HCEC 1CT (cell line): ENCODE data around the gene CD300LG.
A peak's percentile ranks its signal among the peaks of the same experiment; 100 is the strongest.
"Not testable (repeated sequence)": the region's sequence is repeated elsewhere in the genome, so short reads cannot be mapped to it uniquely, and the experiment has no call there.

Source experiments
- DNase-seq: peaks from one replicate; pipeline ENCODE4 v3.0.0-alpha.2; 2017

The CD300LG gene, protein sequence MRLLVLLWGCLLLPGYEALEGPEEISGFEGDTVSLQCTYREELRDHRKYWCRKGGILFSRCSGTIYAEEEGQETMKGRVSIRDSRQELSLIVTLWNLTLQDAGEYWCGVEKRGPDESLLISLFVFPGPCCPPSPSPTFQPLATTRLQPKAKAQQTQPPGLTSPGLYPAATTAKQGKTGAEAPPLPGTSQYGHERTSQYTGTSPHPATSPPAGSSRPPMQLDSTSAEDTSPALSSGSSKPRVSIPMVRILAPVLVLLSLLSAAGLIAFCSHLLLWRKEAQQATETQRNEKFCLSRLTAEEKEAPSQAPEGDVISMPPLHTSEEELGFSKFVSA

DNA sequence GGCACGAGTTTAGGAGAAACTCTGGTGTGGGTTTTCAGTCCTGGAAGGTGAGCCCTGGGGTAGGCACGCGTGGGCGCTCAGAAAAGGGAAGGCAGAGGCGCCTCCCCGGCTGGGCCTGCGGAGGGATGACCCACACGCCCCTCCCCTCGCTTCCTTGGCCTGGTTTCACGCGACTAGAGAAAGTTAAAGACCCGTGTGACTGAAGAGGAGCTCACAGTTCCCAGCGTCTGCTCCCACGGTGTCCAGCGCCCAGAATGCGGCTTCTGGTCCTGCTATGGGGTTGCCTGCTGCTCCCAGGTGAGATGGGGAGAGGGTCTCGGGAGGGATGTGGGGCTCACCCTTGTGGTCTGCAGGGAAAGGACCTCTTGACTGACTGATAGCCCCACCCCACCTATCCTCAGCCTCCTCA, at the start of gene CD300LG:
TSS of gene CD300LG (plus strand) at position 214 of the 409 bp plus-strand sequence. CDS start at position 255, 41 bp downstream.
- DNase-seq: no peak

DNA sequence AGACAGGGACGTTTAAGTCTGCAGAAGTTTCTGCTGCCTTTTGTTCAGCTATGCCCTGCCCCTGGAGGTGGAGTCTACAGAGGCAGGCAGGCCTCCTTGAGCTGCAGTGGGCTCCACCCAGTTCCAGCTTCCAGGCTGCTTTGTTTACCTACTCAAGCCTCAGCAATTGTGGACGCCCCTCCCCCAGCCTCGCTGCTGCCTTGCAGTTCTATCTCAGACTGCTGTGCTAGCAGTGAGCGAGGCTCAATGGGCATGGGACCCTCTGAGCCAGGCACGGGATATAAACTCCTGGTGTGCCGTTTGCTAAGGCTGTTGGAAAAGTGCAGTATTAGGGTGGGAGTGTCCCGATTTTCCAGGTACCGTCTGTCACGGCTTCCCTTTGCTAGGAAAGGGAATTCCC, 49.0 kb upstream of the CD300LG start:
- not testable (repeated sequence) for DNase-seq

DNA sequence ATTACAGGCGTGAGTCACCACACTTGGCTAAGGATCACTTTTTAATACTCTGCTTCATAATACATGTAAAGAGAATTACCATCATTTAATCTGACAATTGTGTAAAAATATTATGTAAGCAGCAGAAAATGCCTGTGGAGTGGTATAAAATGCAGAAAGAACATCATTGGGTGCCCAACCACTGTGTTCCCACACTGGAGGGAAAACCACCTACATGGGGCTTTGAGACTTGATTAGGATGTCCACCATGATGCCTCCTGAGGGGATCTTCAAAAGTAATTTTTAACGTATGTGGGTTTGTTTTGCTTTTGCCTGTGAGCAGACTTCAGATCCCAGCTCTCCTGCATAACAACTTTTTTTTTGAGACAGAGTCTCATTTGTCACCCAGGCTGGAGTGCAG, 47.9 kb upstream of the CD300LG start:
- no peak for DNase-seq

DNA sequence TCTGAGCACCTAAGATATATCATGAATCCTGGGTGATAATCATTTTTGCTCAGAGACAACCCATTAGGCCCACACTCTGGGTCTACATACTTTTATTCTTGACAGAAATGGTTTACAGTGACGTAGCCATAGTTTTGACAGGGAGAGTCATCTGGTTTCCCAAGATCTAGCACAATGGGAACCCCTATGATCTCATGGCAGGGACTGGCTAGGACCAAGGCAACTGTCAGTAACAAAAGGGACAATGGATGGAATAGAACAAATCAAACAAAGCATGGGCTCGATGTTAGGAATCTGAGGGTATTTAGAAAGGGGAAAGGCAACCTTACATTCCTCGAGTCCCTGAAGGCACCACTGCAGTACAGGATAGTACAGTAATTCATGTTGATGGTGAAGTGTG, 46.2 kb upstream of the CD300LG start:
- no peak for DNase-seq

DNA sequence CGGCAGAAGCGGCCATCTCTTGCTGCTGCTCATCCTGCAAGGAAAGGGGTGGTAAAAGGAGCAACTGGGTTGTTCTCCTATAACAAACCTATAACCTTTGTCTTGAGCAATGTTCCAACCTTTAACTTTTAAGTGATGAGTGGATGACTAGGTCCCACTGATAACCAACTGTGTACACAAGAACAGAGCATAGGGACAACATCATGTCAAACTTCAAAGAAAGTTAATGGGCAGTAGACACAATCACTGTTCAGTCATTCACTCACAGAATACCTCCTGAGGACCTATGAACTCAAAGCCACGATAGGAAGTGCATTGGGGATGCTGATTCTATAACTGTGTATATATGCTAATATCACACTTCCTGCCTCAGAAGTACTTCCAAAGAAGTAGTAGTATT, 45.1 kb upstream of the CD300LG start:
- DNase-seq: no peak

DNA sequence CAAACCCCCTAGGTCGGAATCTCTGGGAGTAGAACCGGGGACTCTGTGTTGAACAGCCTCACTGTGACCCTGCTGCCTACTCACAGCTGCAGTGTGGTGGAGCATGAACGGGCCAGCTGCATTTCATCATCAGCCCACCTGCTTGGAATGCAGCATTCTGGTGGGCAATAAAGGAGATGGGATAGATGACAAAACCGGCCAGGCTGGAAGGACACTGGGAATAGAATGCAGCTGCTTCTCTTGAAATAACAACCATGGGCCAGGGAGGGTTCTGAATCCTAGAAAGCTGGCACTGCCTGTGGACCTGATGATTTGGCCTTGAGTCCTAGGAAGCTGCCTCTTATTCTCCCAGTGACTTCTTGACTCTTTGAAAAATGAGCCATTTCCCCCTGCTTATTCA, 43.2 kb upstream of the CD300LG start:
- peak; percentile 41 for DNase-seq

DNA sequence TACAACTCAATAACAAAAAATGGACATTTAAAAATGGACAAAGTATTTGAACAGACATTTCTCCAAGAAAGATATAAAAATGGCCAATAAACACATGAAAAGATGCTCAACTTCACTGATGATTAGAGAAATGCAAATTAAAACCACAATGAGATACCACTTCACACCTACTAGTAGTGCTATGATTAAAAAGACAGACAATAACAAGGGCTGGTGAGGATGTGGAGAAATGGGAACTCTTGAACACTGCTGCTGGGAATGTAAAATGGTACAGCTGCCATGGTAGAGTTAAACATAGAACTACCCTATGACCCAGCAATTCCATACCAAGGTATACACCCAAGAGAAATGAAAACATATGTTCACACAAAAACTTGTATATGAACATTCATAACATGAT, 41.9 kb upstream of the CD300LG start:
- DNase-seq: no peak

DNA sequence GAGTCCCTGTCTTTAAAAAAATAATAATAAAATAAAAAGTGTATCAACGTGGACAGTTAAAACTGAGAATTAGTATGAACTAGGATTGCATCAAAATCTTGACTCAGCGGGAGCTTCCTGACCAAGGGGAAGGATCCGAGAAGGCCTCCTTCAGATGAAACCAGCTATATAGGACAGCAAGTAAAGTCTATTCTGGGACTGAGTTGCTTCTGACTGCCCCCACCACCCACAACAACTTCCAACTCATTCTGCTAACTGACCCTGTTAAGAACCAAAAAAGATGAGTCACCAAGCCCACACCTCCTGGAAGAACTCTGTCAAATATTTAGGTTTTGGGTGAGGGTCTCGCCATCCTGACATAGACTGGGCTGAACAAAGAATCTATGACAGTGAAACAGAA, 38.9 kb upstream of the CD300LG start:
- DNase-seq: no peak

DNA sequence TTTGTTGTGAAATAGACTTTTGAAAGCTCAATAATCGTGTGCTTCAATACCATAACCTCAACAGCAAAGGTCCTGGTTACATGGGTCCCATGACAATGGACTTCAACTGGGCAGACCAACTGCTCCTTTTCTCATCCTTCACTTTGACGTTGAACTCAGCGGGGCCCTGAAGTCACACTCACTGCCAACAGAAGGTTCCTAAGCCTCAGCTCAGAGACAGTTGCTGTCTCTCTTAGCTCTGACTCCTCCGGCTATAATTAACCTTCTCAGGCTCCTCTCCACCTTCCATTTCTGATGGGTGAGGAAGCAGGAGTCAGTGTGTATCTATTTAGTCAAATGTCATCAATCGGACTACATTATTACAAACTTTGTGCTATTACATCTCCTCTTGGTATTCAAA, 37.9 kb upstream of the CD300LG start:
- no peak for DNase-seq

DNA sequence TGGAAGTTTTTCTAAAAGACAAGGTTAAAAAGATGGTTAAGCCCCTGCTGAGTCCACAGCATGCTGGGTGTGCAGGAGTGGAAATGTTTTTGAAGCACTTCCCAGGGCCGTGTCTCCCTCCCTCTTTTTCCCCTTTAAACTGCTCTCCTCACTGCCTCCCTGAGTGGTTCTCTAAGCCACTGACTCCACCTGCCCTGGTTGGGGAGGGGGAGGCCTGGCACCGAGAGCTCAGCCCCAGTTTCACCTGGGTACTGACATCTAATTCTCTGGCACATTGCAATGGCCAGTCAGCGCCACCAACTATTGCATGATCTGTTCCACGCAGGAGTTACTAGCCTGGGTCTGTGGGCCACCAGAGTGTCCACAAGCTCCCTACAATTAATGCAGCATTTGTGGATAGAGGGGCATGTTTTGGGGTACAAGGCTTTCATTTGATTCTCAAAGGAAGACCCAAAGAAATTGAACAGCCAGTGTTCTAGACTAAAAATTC, 36.7 kb upstream of the CD300LG start:
- DNase-seq: no peak

DNA sequence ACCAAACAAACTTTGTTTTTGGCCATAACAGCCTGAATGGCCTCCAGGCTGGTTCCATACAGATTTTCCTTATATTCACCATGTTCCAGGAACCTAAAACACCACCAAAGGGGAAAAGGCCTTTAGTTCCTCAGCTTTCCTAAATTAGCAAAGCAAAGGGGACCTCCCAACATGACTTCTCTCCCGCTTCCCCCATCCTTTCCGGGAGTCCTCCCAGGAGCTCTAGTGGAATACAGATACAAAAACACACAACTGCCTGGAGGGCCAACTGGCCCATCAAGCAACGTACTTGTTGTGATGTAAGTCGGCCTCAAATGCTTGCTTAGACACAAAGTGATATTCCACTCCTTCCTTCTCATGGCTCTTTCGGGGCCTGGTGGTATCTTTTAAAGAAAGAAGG, 36.2 kb upstream of the CD300LG start:
- DNase-seq: no peak

DNA sequence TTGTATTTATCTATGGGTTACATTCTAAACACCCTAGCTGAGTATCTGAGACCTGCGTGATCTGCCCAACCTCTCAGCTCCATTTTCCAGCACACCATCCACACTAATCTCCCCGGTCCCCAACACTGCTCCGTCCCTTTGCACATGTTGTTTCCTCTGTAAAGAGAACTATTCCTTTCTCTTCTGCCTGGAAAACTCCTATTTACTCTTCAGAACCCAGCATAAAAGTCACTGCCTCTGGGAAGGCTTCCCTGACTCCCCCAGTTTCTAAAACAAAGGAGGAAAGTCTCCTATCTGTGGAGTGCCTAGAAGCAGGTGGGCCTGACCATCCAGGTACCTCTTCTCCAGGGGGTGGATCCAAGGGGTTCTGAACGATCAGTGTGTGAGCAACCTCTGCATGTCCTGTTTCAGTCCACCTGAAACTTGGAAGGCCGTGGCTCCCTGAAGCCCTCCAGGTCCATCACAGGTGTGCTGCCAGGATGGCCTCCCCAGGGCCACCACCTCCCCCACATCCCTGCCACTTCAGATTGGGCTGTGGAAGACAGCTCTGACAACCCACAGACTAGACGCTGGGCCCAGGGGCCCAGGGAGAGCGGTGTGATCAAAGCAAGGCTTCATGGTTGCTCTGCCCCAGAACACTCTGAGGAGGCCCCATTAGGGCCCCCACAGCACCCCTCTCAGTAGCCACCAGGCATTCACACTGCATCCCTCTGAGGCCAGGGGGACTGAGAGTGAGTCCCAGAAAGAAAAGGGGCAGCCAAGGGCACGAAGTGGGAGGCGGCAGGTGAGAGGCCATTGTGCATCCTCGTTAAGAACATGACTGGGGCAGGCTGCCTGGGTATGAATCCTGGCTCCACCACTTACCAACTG, 34.3 kb upstream of the CD300LG start:
- DNase-seq: no peak

DNA sequence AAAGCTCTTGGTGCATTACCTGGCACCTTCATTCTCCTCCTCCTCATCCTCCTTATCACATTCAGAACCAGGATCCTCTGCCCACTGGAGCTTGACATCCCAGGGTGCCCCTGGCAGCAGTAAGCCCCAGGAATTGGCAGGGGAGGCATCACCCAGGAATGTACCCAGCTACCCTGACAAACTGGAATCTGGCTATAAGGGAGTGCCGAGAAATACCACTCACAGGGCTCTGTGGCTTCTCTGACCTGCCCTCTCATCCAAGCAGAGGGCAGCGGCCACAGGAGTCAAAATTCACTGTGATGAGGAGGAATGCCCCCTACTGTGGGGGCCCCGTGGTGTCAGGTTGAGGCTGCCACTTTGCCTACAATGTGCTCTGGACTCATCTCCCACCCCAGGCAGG, 33.6 kb upstream of the CD300LG start:
- no peak for DNase-seq

DNA sequence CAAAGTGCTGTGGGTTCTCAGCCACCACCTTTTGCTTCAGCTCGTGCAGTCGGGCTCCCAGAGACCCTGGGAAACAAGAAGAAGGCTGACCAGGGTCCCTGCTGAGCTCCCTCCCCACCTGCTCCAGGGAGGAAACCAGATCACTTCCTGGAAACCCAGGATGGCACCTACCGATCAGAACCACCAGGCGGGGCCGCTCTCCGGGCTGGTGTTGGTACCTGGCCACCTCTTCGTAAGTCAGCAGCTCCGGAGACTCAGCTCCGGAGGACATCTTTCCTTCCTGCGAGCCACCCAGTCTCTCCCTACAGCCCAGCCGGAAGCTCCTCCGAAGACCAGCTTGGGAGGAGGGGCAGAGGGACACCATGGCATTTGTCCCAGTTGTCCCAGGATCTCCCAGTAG, 33.0 kb upstream of the CD300LG start:
- DNase-seq: no peak

DNA sequence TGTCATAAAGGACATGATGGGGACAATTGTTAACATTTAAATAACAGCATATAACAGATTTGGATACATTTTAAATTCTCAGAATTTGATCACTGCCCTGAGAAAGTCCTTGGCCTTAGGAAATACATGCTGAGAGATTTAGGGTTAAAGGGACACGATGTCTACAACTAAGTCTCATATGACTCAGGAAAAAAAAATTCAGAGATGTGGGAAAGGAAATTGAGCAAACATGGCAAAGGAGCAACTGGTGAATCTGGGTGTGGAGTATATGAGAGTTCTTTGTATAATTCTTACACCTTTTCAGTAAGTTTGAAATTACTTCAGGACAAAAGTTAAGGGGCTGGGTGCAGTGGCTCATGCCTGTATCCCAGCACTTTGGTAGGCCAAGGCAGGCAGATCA, 32.3 kb upstream of the CD300LG start:
- peak; percentile 80 for DNase-seq

DNA sequence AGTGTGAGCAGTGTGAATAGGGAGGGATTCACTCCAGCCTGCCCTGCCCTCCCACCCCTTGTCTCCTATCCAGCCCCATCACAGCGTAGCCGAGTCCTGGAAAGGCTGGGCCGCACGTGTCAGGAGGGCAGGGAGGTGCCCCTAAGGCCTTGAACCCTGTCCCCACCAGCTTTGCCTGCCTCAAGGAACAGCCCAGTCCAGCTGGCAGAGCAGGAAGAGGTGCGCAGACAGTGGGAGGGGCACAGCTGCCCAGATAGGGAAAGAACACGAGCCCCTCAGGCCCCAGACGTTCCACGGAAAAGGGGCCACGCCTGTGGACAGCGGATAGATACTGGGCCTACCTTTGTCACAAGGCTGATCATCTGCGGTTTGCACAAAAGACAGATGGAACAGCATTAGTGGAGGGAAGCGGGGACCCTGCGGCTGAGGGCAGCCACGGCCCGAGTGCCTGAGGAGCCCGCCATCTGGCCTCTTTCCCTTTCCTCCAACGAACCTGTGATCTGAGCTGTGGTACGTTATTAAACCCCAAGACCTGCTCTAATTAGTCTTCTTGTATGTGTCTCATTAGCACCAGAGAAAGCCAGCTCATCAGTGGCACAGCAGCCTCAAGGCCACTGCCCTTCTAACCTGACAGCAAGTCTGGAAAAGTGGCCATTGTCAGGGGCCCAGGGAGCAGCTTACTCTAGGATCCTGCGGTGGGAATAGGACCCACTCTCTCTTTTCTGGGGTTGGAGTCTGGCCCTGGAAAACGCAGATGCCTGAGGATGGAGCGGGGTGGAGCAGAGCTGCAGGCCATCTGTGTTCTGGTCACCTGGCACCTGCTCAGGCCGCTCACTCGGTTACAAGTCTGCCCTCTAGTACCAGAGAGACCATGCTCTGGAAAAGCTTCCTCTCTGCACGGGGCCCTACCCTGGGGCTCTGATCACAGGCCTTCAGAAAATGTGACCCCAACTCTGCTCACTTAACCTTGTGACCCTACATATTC, 30.3 kb upstream of the CD300LG start:
- no peak for DNase-seq

DNA sequence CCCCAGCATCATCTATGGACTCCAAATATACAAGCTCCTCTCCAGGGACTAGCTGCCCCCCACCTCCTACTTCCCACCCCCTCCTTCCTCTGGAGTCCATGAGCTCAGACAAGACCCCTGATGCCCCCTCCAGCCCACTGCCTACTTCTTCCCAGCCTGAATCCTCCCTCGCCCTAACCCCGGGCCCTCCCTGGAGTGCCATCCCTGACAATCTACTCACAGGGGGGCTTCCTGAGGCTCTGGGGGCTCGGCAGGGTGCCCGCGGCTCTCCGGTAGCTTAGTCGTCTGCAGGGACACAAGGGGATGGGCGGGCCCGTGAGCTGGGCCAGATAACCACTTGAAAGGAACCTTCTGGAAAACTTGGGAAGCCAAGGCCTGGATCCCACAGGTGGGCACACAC, 29.1 kb upstream of the CD300LG start:
- DNase-seq: no peak

DNA sequence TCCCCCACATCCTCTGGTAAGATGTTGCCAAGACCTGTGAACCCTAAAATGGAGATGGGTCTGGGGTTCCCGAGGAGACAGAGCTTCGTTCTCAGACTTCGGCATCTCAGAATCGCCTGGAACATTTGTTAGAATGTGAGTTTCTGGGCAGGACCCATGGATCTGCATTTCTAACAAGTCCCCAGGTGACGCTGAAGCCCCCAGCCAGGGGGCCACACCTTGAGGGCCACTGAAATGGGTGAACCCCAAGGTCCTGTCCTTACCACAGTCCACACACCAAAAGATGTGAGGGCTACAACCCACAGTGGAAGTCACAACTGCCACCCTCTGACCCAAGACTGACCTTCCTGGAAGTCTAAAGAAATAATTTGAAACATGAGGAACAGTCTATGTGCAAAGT, 28.0 kb upstream of the CD300LG start:
- DNase-seq: no peak

DNA sequence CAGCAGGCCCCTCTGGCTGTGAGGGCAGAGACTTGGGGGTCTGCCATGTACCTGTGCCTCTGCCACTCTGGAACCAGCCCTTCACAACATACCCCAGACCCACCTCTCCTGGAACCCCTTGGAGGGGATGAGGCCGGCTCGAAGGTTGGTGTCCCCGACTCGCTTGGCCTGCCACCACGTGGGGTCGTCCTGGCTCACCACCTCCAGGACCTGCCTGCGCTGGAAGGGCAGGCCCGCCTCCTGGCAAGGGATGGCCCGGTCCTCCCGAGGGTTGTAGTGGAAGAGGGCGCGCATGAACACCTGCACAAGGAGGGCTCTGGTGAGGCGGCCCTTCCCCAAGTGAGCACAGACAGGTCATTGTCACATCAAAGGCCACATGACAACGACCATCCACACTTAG, 26.2 kb upstream of the CD300LG start:
- no peak for DNase-seq

DNA sequence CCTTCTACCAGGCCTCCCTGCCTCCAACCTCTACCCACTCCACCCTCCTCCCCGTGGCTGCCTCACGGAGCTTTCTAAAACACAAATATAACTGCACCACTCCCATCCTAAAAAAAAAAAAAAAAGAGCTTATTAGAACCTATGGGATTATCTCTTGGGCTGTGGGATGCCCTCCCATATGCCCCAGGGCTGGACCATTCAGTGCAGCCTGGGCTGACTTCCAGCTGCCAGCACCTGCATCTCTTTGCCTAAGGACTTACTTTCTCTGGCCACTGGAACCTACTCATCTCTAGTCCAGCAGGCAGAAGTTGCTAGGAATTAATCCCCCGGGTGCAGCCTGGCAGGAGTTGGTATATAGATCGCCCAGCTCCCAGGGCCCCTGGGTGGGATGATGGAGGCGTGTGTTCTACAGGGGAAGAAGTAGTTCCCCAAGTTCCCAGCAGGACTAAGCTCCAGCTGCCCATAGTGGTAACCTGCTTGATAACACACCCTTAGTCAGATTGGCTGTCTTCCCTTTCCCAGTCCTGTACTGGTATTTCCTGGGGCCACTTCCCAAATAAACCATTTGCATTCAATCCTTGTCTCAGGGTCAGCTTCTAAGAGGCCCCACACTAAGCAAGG, 24.3 kb upstream of the CD300LG start:
- DNase-seq: peak; percentile 4

DNA sequence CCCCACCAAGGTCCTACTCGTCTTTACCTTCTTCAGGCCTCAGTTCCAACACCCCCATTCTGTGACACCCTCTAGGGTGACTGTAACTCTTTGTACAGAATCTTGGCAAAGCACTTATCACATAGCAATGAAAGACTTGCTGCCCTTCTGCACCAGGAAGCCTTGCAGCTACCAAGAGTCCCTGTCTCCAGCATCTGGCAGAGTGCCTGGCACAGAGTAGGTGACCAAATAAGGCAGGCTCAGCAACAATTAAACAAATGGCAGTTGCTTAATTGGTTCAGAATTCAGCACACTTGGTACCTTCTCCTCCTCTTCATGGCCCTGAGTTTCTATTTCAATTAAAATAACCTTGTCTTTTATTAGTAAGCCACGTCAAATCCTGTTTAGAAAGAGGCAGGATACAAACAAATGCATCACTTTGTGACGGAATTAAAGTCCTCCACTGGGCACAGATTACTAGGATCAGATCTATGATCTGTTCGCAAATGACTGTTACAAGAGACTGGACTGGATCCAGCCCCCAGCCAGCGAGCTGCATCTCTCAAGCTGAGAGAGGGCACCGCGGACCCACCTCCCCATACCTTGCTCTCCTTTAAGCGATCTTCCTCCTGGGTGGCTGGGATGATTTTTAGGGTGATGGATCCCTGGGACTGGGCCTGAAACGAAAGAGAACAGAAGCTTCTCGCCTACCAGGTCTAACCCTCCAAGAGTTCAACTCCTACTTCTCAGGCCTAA, 23.5 kb upstream of the CD300LG start:
- DNase-seq: no peak

DNA sequence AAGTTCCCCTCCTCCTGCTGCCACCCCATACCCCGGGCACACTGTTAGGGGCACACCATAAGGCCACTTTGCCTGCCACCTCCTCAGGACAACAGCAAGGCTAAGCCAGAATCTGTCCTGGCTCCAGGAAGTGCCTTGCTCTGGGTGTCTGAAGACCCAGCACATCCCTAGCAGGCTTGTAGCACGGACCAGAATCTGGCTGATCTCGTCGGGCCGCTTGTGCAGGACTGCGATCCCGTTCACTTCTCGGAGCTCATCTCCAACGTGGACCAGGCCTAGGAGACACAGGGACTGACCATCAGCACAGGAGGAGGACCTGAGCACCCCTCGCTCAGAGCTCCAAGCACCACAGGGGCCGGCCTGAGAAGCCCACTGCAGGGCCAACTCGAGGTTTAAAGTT, 21.4 kb upstream of the CD300LG start:
- no peak for DNase-seq
